IMR-90 (cell line): Measurements from ENCODE around the gene TEC. TPM values are rescaled to one million over a fixed set of nuclear protein-coding genes. Genes with fewer than 3 reads are reported as not detected.

Experiments used
- ATAC-seq: fragments of 200-7000 bp; cut with Tn5 transposase; 2 replicates; pipeline ENCODE4 v1.9.1; 2020; ENCODE audit warnings: low read depth, mild to moderate bottlenecking, moderate library complexity
- BruUV-seq: library from RNA; stranded (reverse); fragments of 400-500 nt; replicated peaks from 2 replicates; lab custom pipeline; 2021; lab: Mats Ljungman, UMichigan
- CTCF ChIA-PET: fragments of 300-600 bp; formaldehyde crosslinking; extraction: SDS; loops from one replicate; lab custom pipeline; 2021; ENCODE audit warnings: antibody characterized with exemption; lab: Yijun Ruan, JAX
- POLR2A ChIA-PET: fragments of 300-600 bp; sonication (Branson Sonifier 250); formaldehyde crosslinking; loops from one replicate; lab custom pipeline; 2022; ENCODE audit warnings: antibody characterized with exemption; ENCODE audit not compliant: unreplicated experiment; lab: Charles Lee
- DNase-seq: peaks from one replicate; pipeline ENCODE4 v3.0.0; 2013
- H2AFZ ChIP-seq: replicated peaks from 2 replicates; pipeline ENCODE3; 2013; ENCODE audit warnings: low read length, mild to moderate bottlenecking; ENCODE audit not compliant: poor library complexity
- H2AK5ac ChIP-seq: 2 replicates; pipeline ENCODE4 v1.6.1; 2013; ENCODE audit warnings: low read depth, low read length, inconsistent platforms
- H2AK9ac ChIP-seq: replicated peaks from 2 replicates; pipeline ENCODE3; 2013; ENCODE audit warnings: mild to moderate bottlenecking, low read depth, low read length, moderate library complexity; ENCODE audit not compliant: poor library complexity
- H2BK120ac ChIP-seq: 2 replicates; pipeline ENCODE4 v1.6.1; 2013; ENCODE audit warnings: low read depth, low read length, inconsistent platforms
- H2BK15ac ChIP-seq: 3 replicates; pipeline ENCODE4 v1.6.1; 2013; ENCODE audit warnings: low read depth, low read length, inconsistent platforms
- H2BK20ac ChIP-seq: 2 replicates; pipeline ENCODE4 v1.6.1; 2013; ENCODE audit warnings: low read depth, mild to moderate bottlenecking, inconsistent platforms, low read length, moderate library complexity
- H2BK5ac ChIP-seq: 2 replicates; pipeline ENCODE4 v1.6.1; 2013; ENCODE audit warnings: mild to moderate bottlenecking, low read depth, low read length, inconsistent platforms; ENCODE audit not compliant: poor library complexity, severe bottlenecking
- H3K14ac ChIP-seq: replicated peaks from 2 replicates; pipeline ENCODE4 v1.6.1; 2013; ENCODE audit warnings: low read depth, low read length, inconsistent platforms
- H3K18ac ChIP-seq: 2 replicates; pipeline ENCODE4 v1.6.1; 2013; ENCODE audit warnings: low read depth, low read length, control low read depth
- H3K23ac ChIP-seq: 2 replicates; pipeline ENCODE4 v1.6.1; 2013; ENCODE audit warnings: low read depth, low read length, inconsistent platforms
- H3K27ac ChIP-seq: 2 replicates; pipeline ENCODE4 v1.5.1; 2013; ENCODE audit warnings: mild to moderate bottlenecking, control low read depth, low read length; ENCODE audit not compliant: insufficient read depth
- H3K27me3 ChIP-seq: 2 replicates; pipeline ENCODE4 v1.6.1; 2013; ENCODE audit warnings: low read length; ENCODE audit not compliant: control insufficient read depth, insufficient read depth
- H3K36me3 ChIP-seq: 2 replicates; pipeline ENCODE4 v1.6.1; 2013; ENCODE audit warnings: low read length, mixed read lengths; ENCODE audit not compliant: control insufficient read depth, insufficient read depth
- H3K4ac ChIP-seq: 2 replicates; pipeline ENCODE4 v1.6.1; 2013; ENCODE audit warnings: low read depth, low read length, inconsistent platforms
- H3K4me1 ChIP-seq: 2 replicates; pipeline ENCODE4 v1.6.1; 2013; ENCODE audit warnings: low read length, mixed read lengths; ENCODE audit not compliant: control insufficient read depth, insufficient read depth
- H3K4me2 ChIP-seq: 2 replicates; pipeline ENCODE4 v1.6.1; 2013; ENCODE audit warnings: low read depth, mild to moderate bottlenecking, control low read depth, low read length, moderate library complexity
- H3K4me3 ChIP-seq: 2 replicates; pipeline ENCODE4 v1.5.1; 2013; ENCODE audit warnings: low read depth, mild to moderate bottlenecking, control low read depth, low read length, moderate library complexity; ENCODE audit not compliant: insufficient read depth
- H3K56ac ChIP-seq: 2 replicates; pipeline ENCODE4 v1.6.1; 2013; ENCODE audit warnings: low read length, inconsistent platforms; ENCODE audit not compliant: insufficient read depth; ENCODE audit errors: extremely low read depth
- H3K79me1 ChIP-seq, 2 experiments: 2 replicates each; pipeline ENCODE4 v1.6.1; 2013; ENCODE audit warnings: low read length in 2 of 2, inconsistent platforms in 1 of 2, low read depth in 1 of 2
- H3K9ac ChIP-seq: 2 replicates; pipeline ENCODE4 v1.6.1; 2013; ENCODE audit warnings: low read depth, low read length, control low read depth
- H3K9me1 ChIP-seq: 2 replicates; pipeline ENCODE4 v1.6.1; 2013; ENCODE audit warnings: low read length, inconsistent platforms; ENCODE audit not compliant: insufficient read depth
- H3K9me3 ChIP-seq: 2 replicates; pipeline ENCODE4 v1.6.1; 2013; ENCODE audit warnings: low read length; ENCODE audit not compliant: control insufficient read depth, insufficient read depth
- H4K20me1 ChIP-seq: 2 replicates; pipeline ENCODE4 v1.6.1; 2013; ENCODE audit warnings: low read length, inconsistent platforms; ENCODE audit not compliant: insufficient read depth
- H4K5ac ChIP-seq: 2 replicates; pipeline ENCODE4 v1.6.1; 2013; ENCODE audit warnings: mild to moderate bottlenecking, low read depth, low read length, control low read depth
- H4K8ac ChIP-seq, 2 experiments: 2 replicates each; pipeline ENCODE4 v1.6.1; 2013; ENCODE audit warnings: low read depth in 2 of 2, low read length in 2 of 2, control low read depth in 1 of 2, inconsistent platforms in 1 of 2
- H4K91ac ChIP-seq: 2 replicates; pipeline ENCODE4 v1.6.1; 2013; ENCODE audit warnings: low read depth, low read length, inconsistent platforms; ENCODE audit not compliant: insufficient read depth
- NFE2L2 ChIP-seq: fragments of 150-350 bp; IDR thresholded peaks from 2 replicates; pipeline ENCODE4 v1.6.1; 2016; ENCODE audit warnings: low read depth, mild to moderate bottlenecking, low read length
- SMC3 ChIP-seq: fragments of 150-350 bp; IDR thresholded peaks from 2 replicates; pipeline ENCODE4 v1.6.1; 2016; ENCODE audit warnings: low read depth, mild to moderate bottlenecking, antibody characterized with exemption, low read length, moderate library complexity
- WGBS, 2 experiments: methylation state at CpG; one replicate each; pipeline versions ENCODE4 v1.1.5 to v1.1.7; 2013; ENCODE audit warnings: missing lambda C conversion rate in 2 of 2; ENCODE audit not compliant: insufficient read length in 1 of 2; ENCODE audit errors: extremely low coverage in 2 of 2; 5-methylcytosine and 5-hydroxymethylcytosine counted together
- dilution Hi-C: fragments of 300-500 bp; cut with HindIII; formaldehyde crosslinking; loops from one replicate; pipeline ENCODE4 v1.14.3; 2018; ENCODE audit warnings: low sequenced_read_pairs; ENCODE audit not compliant: unreplicated experiment
- in situ Hi-C: fragments of 300-500 bp; cut with MboI; formaldehyde crosslinking; loops from 3 replicates; pipeline ENCODE4 v1.14.3; 2019; ENCODE audit warnings: low sequenced_read_pairs, inconsistent platforms, mixed read lengths
- intact Hi-C: fragments of 100-400 bp; cut with micrococcal nuclease; formaldehyde crosslinking; loops from 2 replicates; pipeline ENCODE4 v1.10.0; 2022
- polyA plus RNA-seq, 3 experiments: library from polyadenylated mRNA; depleted of rRNA; stranded (reverse); fragments of >200 nt; gene quantifications; 2 replicates each; pipeline ENCODE4 v1.2.3, GENCODE V29; 2012; ENCODE audit warnings: low replicate concordance in 1 of 3
- total RNA-seq: library from RNA; depleted of rRNA; stranded (reverse); fragments of >200 nt; gene quantifications from 2 replicates; pipeline ENCODE4 v1.2.3, GENCODE V29; 2012

Gene TEC
- total and polyA plus RNA-seq, 2 of the 4 experiments (the other 2 are of a cell fraction), result 0.39 to 0.54 TPM

- no peaks in the 10 kb centered on the region for H3K36me3 ChIP-seq
- H4K5ac ChIP-seq, result no peak overlapping the region
- no peak overlapping the region for H2BK5ac ChIP-seq
- H2AFZ ChIP-seq, result no peak overlapping the region
- H2AK9ac ChIP-seq, result no peak overlapping the region
- no TSS peak for BruUV-seq
- no peak overlapping the region for H3K23ac ChIP-seq
- DNase-seq, result no peak
- 100% methylated on average over 1 of the region's 2 CpGs; no CpG with 5 or more reads in 1 of the 2 experiments for WGBS, 2 experiments
- in situ Hi-C loops, result no loop called here
- no peak for ATAC-seq
- TF ChIP-seq NFE2L2 (0 out of 2 replicates have a peak, but pooled peaks have one; percentile 34), SMC3 (no peak)
- CTCF ChIA-PET, result no interaction called here
- H4K91ac ChIP-seq, result no peak overlapping the region
- no peak overlapping the region for H3K4me3 ChIP-seq
- H3K9me3 ChIP-seq, result no peaks in the 10 kb centered on the region
- no peak overlapping the region for H2BK120ac ChIP-seq
- no peak overlapping the region for H3K56ac ChIP-seq
- no peaks in the 10 kb centered on the region for H3K9me1 ChIP-seq
- H3K9ac ChIP-seq, result no peak overlapping the region
- H4K20me1 ChIP-seq, result no peaks in the 10 kb centered on the region
- no peak overlapping the region for H3K18ac ChIP-seq
- H2AK5ac ChIP-seq, result no peak overlapping the region
- H3K27me3 ChIP-seq, result peaks cover 1% of the 10 kb centered on the region; the same call in 1 of the 2 replicates
- dilution Hi-C loops, result no loop called here
- POLR2A ChIA-PET, result no interaction called here
- no peaks in the 10 kb centered on the region for H3K4me1 ChIP-seq
- H3K14ac ChIP-seq, result no peak overlapping the region
- no peak overlapping the region for H4K8ac ChIP-seq
- no peak overlapping the region for H2BK20ac ChIP-seq
- no peak overlapping the region for H3K4me2 ChIP-seq
- H3K79me1 ChIP-seq, result no peaks in the 10 kb centered on the region
- H3K4ac ChIP-seq, result no peak overlapping the region
- no peak overlapping the region for H2BK15ac ChIP-seq
- H3K27ac ChIP-seq, result no peak overlapping the region
- intact Hi-C loops, result loop anchor here (5.0 kb wide), 1 partner anchor 34 kb away; no protein-coding TSS in a partner anchor
These were observed 27.9 kb downstream of the TEC start for GRCh38 chr4:48241731-48242130.
